LNCAP (cell line): Measurements from ENCODE around the gene CPEB3.

Experiments used
- TF ChIP-seq, protein P1 (sequence below): fragments of 450-650 bp; IDR thresholded peaks from 2 replicates; pipeline ENCODE4 v1.5.1; 2017; ENCODE audit warnings: mild to moderate bottlenecking

The CPEB3 gene

DNA sequence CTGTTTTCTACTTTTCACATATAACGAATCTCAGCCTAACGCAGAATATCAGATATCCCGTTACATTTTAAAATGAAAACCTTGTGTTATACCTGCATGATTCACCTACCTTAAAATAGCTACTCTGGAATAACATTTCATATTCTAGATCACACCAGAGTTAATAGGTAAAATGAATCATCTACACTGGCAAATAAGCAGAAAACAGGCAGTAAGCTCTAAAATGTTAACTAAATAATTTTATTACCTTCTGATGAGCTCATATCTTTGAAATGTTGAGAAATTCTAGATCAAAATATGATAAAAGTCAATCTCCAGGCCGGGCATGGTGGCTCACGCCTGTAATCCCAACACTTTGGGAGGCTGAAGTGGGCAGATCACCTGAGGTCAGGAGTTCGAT, 71.3 kb downstream of the CPEB3 start:
- TF ChIP-seq, protein P1, sequence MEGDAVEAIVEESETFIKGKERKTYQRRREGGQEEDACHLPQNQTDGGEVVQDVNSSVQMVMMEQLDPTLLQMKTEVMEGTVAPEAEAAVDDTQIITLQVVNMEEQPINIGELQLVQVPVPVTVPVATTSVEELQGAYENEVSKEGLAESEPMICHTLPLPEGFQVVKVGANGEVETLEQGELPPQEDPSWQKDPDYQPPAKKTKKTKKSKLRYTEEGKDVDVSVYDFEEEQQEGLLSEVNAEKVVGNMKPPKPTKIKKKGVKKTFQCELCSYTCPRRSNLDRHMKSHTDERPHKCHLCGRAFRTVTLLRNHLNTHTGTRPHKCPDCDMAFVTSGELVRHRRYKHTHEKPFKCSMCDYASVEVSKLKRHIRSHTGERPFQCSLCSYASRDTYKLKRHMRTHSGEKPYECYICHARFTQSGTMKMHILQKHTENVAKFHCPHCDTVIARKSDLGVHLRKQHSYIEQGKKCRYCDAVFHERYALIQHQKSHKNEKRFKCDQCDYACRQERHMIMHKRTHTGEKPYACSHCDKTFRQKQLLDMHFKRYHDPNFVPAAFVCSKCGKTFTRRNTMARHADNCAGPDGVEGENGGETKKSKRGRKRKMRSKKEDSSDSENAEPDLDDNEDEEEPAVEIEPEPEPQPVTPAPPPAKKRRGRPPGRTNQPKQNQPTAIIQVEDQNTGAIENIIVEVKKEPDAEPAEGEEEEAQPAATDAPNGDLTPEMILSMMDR, result no peak

DNA sequence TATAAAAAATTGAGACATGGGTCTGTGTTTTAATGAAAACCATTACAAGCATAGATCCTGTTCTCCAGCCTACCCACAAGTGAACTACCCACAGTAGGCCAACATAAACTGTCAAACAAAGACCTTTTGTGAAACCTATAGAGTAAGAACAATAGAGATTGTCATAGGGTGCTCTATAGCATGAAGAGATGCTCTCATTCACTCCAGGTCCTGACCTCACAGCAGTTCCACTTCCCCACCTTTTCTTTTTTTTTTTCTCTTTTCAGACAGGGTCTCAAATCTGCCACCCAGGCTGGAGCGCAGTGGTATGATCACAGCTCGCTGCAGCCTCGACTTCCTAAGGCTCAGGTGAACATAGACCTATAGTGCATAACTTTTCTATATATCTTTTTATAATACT, 72.3 kb downstream of the CPEB3 start:
- TF ChIP-seq, protein P1, result no peak

DNA sequence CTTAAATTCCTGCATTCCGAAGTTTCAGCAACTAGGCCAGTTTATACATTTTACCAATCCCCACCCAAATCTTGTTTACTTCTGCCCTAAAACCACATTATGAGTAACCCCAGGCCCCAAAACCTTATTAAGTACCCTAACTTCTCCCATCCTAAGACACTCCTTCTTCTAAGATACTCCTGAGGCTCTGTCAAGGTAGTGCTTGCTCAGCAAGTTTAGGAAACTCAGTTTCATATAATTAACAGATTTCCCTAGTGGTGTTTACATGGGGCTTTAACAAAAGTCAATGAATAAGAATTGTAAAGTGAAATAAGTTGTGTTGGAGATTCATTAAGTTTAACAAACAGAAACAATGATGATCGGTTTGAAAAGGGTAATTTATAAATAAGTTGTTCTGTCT, 77.8 kb downstream of the CPEB3 start:
- TF ChIP-seq, protein P1, result no peak

DNA sequence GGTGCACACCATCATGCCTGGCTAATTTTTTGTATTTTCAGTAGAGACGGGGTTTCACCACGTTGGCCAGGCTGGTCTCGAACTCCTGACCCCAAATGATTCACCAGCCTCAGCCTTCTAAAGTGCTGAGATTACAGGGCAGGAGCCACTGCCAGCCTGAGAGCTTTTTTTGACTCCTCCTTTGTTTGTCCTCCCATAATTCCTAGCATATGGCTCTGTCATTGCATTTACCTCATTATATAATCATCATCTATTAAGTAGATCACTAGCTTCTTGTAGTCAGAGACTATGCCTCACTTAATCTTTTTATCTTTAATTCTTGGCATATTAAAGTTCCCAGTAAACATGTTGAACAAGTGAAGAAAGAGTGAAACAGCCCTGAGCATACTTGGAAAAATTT, 82.1 kb downstream of the CPEB3 start:
- TF ChIP-seq, protein P1, result no peak

DNA sequence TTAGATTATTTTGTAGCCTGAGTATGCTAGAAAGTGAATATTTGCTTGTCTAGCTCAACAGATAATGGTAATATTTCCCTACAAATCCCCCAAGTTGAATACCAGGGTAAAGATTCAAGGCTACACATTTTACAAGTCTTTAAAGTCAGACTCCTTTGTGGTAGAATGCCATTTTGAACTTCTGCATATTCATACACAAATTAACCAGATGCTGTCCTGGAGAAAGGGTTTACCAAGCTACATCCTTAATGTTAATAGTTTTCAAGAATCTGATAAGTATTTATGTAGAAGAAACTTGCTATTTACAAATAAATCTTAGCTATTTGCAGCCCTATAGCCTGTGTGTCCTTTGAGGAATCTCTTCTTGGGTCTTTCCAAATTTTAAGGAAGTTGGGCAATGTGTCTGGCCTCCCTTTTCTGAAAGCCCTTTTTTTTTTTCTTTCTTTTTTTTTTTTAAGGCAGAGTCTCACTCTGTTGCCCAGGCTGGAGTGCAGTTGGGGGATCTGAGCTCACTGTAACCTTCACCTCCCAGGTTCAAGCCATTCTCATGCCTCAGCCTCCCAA, 82.6 kb downstream of the CPEB3 start:
- TF ChIP-seq, protein P1, result no peak

DNA sequence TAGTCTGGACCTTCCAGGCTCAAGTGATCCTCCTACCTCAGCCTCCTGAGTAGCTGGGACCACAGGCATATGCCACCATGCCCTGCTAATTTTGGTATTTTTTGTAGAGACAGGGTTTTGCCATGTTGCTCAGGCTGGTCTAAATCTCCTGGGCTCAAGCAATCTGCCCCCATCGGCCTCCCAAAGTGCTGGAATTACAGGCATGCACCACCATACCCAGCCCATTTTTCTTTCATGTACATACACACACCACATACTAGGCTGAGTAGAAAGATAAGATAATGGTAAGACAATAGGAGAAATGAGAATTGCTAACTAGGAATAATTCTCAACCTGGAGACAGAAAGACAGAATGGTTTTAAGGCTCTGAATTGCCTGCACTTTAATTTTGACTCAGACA, 83.8 kb downstream of the CPEB3 start:
- TF ChIP-seq, protein P1, result no peak

DNA sequence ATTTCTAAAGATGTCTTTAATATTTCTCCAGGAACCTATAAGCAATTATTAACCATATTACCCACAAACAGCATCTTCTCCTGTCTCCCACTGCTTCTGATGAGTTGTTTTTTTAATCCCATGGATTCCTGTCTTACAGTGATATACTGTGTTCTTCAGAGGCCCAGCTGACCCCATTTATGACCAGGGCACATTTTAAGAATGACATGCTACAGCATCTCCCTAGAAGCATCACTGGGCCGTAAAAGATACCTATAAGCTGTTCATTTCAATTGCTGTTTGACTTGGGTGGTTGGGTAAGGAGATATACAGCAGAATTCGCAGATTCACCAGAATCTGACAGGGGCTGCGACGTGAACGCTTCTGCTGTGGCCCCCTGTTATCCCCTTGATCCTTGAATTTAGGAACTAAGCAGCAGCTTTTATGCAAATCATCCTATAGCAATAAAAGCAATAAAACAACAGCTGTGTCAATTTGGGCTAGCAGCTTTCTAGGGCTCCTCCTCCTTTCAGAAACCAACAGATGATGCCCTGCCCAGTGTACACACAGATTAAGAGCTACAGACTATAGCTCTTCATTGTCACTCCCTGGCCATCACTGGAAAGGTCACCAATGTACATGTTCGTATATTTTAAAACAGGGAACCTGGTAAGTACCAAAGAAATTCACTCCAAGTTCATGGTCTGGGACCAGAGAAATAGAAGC, 86.8 kb downstream of the CPEB3 start:
- TF ChIP-seq, protein P1, result no peak; the same call in 1 of the 2 replicates
